ENCODE measurements around the gene MIDN. TPM values are rescaled to one million over a fixed set of nuclear protein-coding genes. Genes with fewer than 3 reads are reported as not detected.

The MIDN gene
- total RNA-seq, 1 experiment from 2014 or later = 118 TPM

DNA sequence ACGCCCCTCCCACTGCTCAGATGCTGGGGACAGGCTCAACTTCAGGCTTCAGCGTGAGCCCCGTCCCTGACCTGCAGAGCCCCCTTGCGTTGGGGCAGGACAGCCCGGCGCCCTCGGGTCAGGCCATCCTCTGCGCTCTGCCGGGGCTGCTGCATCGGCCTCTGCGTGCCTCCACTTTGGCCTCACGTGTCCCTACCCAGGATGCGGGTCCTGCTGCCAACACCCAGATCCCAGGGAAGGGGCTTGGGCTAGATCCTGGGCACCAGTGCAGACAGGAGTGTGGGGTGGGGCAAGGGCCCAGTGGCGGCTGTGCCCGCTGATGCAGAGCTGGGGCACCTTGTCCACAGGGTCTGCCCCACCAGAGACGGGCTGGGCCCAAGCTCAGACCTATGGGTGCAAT, 23.5 kb upstream of the MIDN start:
- ATAC-seq (no peak), DNase-seq (ENCODE audit: low read depth, low spot score) (no peak)
- ChIA-PET POLR2A (no interaction called here), CTCF (no interaction called here)
- no peaks in the 10 kb centered on the region for H3K36me3 ChIP-seq (ENCODE audit: control insufficient read depth, insufficient read depth, low read length)
- no peaks in the 10 kb centered on the region for H3K27me3 ChIP-seq (ENCODE audit: control insufficient read depth, insufficient read depth, low read length)
- in situ Hi-C loops (cut with HindIII; ENCODE audit: low pct_unique_long_range_greater_than_20kb, low sequenced_read_pairs) (no loop called here), intact Hi-C loops (cut with micrococcal nuclease; ENCODE audit: unreplicated experiment) (no loop called here)
- TF ChIP-seq, protein P1, sequence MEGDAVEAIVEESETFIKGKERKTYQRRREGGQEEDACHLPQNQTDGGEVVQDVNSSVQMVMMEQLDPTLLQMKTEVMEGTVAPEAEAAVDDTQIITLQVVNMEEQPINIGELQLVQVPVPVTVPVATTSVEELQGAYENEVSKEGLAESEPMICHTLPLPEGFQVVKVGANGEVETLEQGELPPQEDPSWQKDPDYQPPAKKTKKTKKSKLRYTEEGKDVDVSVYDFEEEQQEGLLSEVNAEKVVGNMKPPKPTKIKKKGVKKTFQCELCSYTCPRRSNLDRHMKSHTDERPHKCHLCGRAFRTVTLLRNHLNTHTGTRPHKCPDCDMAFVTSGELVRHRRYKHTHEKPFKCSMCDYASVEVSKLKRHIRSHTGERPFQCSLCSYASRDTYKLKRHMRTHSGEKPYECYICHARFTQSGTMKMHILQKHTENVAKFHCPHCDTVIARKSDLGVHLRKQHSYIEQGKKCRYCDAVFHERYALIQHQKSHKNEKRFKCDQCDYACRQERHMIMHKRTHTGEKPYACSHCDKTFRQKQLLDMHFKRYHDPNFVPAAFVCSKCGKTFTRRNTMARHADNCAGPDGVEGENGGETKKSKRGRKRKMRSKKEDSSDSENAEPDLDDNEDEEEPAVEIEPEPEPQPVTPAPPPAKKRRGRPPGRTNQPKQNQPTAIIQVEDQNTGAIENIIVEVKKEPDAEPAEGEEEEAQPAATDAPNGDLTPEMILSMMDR (IDR thresholded peaks at IDR 0.05) = no peak
- TF ChIP-seq, protein P2, sequence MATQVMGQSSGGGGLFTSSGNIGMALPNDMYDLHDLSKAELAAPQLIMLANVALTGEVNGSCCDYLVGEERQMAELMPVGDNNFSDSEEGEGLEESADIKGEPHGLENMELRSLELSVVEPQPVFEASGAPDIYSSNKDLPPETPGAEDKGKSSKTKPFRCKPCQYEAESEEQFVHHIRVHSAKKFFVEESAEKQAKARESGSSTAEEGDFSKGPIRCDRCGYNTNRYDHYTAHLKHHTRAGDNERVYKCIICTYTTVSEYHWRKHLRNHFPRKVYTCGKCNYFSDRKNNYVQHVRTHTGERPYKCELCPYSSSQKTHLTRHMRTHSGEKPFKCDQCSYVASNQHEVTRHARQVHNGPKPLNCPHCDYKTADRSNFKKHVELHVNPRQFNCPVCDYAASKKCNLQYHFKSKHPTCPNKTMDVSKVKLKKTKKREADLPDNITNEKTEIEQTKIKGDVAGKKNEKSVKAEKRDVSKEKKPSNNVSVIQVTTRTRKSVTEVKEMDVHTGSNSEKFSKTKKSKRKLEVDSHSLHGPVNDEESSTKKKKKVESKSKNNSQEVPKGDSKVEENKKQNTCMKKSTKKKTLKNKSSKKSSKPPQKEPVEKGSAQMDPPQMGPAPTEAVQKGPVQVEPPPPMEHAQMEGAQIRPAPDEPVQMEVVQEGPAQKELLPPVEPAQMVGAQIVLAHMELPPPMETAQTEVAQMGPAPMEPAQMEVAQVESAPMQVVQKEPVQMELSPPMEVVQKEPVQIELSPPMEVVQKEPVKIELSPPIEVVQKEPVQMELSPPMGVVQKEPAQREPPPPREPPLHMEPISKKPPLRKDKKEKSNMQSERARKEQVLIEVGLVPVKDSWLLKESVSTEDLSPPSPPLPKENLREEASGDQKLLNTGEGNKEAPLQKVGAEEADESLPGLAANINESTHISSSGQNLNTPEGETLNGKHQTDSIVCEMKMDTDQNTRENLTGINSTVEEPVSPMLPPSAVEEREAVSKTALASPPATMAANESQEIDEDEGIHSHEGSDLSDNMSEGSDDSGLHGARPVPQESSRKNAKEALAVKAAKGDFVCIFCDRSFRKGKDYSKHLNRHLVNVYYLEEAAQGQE (IDR thresholded peaks at IDR 0.05; ENCODE audit: insufficient read depth in 1 of 2, low read depth in 2 of 2, low read length in 1 of 2) = no peak
- TF ChIP-seq TCF7L2 (IDR thresholded peaks at IDR 0.05; ENCODE audit: low read depth, low read length) = no peak
- no peak for TF ChIP-seq SIN3A (IDR thresholded peaks at IDR 0.05; ENCODE audit: borderline replicate concordance, insufficient read depth, low read depth, low read length)
- H3K9me3 ChIP-seq (ENCODE audit: control insufficient read depth, insufficient read depth, low read depth, low read length) = no peaks in the 10 kb centered on the region
- no peak overlapping the region for H3K27ac ChIP-seq (ENCODE audit: low read length)
- H3K4me1 ChIP-seq (ENCODE audit: control insufficient read depth, insufficient read depth, low read length) = no peaks in the 10 kb centered on the region; the same call in 1 of the 2 replicates
- BruUV-seq (replicated peaks) = no TSS peak
- no peak overlapping the region for H3K4me3 ChIP-seq (ENCODE audit: low read depth in 2 of 2, low read length in 2 of 2)

DNA sequence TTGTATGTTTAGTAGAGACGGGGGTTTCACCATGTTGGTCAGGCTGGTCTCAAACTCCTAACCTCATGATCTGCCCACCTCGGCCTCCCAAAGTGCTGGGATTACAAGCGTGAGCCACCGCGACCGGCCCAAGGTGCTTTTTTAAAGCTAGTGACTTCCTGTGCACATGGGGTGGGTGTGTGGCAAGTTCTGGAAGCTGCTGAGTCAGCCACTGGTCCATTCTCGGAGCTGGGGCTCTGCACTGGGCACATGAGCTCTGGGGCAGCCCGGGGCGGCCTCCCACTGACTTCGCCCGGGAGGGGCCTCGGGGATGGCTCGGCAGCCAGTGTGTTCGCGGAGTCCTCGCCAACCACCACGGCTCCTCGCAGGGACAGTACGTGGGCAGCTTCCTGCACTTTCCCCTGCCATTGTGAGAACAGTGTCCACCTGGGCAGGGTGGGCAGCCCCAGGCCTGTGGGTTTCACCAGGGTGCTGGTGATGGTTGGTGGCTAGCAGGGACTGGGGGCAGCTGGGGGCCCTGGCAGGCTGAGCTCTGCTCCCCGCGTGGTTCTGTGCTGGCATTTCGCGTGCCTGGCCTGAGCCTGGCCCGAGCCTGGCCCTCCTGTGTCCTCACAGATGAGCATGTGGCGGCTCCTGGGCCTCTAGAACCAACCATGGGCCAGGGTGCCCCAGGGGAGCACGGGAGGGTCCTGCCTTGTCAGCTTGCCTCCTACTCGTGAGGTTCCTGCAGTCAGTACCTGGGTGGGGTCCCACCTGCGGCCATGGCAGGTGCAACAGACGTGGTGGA, 22.8 kb upstream of the MIDN start:
- TF ChIP-seq, protein P1 (IDR thresholded peaks at IDR 0.05) = no peak
- TF ChIP-seq SIN3A (IDR thresholded peaks at IDR 0.05; ENCODE audit: borderline replicate concordance, insufficient read depth, low read depth, low read length) (no peak), POLR2AphosphoS5 (IDR thresholded peaks at IDR 0.05; ENCODE audit: low read depth, low read length) (no peak), TCF7L2 (IDR thresholded peaks at IDR 0.05; ENCODE audit: low read depth, low read length) (no peak)
- TF ChIP-seq, protein P2 (IDR thresholded peaks at IDR 0.05; ENCODE audit: insufficient read depth in 1 of 2, low read depth in 2 of 2, low read length in 1 of 2) = no peak
- H3K27ac ChIP-seq (ENCODE audit: low read length) = no peak overlapping the region
- H3K9me3 ChIP-seq (ENCODE audit: control insufficient read depth, insufficient read depth, low read depth, low read length) = no peaks in the 10 kb centered on the region
- POLR2A ChIA-PET = no interaction called here
- DNase-seq (ENCODE audit: low read depth, low spot score) (no peak), ATAC-seq (no peak)
- H3K36me3 ChIP-seq (ENCODE audit: control insufficient read depth, insufficient read depth, low read length) = no peaks in the 10 kb centered on the region
- no TSS peak for BruUV-seq (replicated peaks)
- no peaks in the 10 kb centered on the region for H3K27me3 ChIP-seq (ENCODE audit: control insufficient read depth, insufficient read depth, low read length)
- no peaks in the 10 kb centered on the region for H3K4me1 ChIP-seq (ENCODE audit: control insufficient read depth, insufficient read depth, low read length)
- intact Hi-C loops (cut with micrococcal nuclease; ENCODE audit: unreplicated experiment) (no loop called here), in situ Hi-C loops (cut with HindIII; ENCODE audit: low pct_unique_long_range_greater_than_20kb, low sequenced_read_pairs) (no loop called here)
- CTCF ChIA-PET = no interaction called here
- no peak overlapping the region for H3K4me3 ChIP-seq (ENCODE audit: low read depth in 2 of 2, low read length in 2 of 2)

Data from Panc1 (cell line).